Activated CD8-positive, alpha-beta memory T cell treated with anti-CD3 and anti-CD28 coated beads, Interleukin-2, amount 10 ng/mL, durations not matched to agents 7 days and 5 days (primary cell): ENCODE measurements around the gene RAD51. TPM values are rescaled to one million over a fixed set of nuclear protein-coding genes. Genes with fewer than 3 reads are reported as not detected.

ENCODE experiments used
- ATAC-seq: fragments of 150-1000 bp; cut with Tn5 transposase; one replicate; pipeline ENCODE4 v1.10.0; 2021; ENCODE audit warnings: moderate library complexity
- CTCF ChIA-PET: fragments of 350-600 bp; sonication (Branson Sonifier 250); formaldehyde crosslinking; loops from one replicate; lab custom pipeline; 2021; ENCODE audit warnings: antibody characterized with exemption; lab: Charles Lee
- DNase-seq: peaks from one replicate; pipeline ENCODE4 v3.0.0-alpha.2; 2020
- H3K27ac Mint-ChIP-seq: one replicate; pipeline ENCODE4 v1.8.0; 2021; ENCODE audit warnings: mild to moderate bottlenecking, mixed read lengths
- H3K27me3 Mint-ChIP-seq: one replicate; pipeline ENCODE4 v1.8.0; 2021; ENCODE audit warnings: mixed read lengths
- H3K36me3 Mint-ChIP-seq: one replicate; pipeline ENCODE4 v1.8.0; 2021; ENCODE audit warnings: mild to moderate bottlenecking, mixed read lengths
- H3K4me1 Mint-ChIP-seq: one replicate; pipeline ENCODE4 v1.8.0; 2021; ENCODE audit warnings: mixed read lengths
- H3K4me3 Mint-ChIP-seq: one replicate; pipeline ENCODE4 v1.8.0; 2021; ENCODE audit warnings: mild to moderate bottlenecking, moderate library complexity, mixed read lengths
- H3K9me3 Mint-ChIP-seq: one replicate; pipeline ENCODE4 v1.8.0; 2022; ENCODE audit warnings: low read depth, mixed read lengths
- total RNA-seq, 2 experiments: library from RNA; stranded (reverse); gene quantifications; one replicate each; pipeline ENCODE4 v1.2.3, GENCODE V29; 2021

The RAD51 gene
- total RNA-seq, 2 experiments from 2014 or later = 73.0 to 83.3 TPM

DNA sequence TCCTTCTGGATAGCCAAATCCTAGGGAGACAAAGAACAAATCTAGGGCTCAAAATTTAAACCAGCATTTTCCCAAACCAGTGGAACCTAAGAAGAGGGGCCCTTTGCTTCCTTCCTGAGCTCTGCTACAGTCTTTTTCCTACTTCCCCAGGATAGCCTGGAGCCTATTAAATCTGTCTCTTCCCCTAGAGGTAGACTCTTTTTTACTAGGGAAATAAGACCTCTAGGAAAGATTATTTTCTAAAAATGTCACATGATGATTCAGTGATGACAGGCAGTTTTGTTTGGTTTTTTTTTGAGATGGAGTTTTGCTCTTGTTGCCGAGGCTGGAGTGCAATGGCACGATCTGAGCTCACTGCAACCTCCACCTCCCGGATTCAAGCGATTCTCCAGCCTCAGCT, 41.6 kb downstream of the RAD51 start:
- Mint-ChIP-seq H3K4me3 (no peak overlapping the region), H3K27ac (no peak overlapping the region), H3K36me3 (peaks cover 55% of the 10 kb centered on the region), H3K9me3 (no peaks in the 10 kb centered on the region), H3K4me1 (peaks cover 2% of the 10 kb centered on the region), H3K27me3 (no peaks in the 10 kb centered on the region)
- no peak for DNase-seq
- CTCF ChIA-PET = interaction anchor here (0.9 kb wide), 1 partner anchor 24 kb away, joined by 5 read pairs; no protein-coding TSS in a partner anchor
- ATAC-seq = no peak

GRCh38 chr15:40737048-40737447, 42.1 kb downstream of the RAD51 start:
- DNase-seq (no peak), ATAC-seq (no peak)
- H3K36me3 Mint-ChIP-seq = peaks cover 53% of the 10 kb centered on the region
- H3K4me3 Mint-ChIP-seq = no peak overlapping the region
- H3K27me3 Mint-ChIP-seq = no peaks in the 10 kb centered on the region
- CTCF ChIA-PET = interaction anchor here (2.8 kb wide), 1 partner anchor 45 kb away, joined by 10 read pairs; no protein-coding TSS in a partner anchor
- H3K4me1 Mint-ChIP-seq = peaks cover 2% of the 10 kb centered on the region
- H3K27ac Mint-ChIP-seq = no peak overlapping the region
- H3K9me3 Mint-ChIP-seq = no peaks in the 10 kb centered on the region

DNA sequence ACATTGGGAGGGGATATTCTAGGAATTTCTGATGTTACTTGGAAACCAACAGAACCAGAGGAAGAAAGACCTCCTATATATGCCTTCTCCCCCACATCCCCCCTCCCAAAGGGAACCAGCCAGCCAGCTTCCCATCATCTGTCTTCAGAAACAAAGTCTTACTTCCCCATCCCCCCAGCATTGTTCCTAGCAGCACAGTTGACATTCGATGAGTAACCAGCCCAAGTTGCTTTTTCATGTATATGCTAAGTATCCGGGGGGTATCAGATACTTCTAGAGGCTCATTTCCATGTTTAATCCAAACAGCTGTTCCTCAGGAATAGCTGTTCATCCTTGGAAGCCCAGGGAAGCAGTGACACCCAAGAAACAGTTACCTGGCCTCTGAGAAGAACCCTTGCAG, 44.1 kb downstream of the RAD51 start:
- Mint-ChIP-seq H3K36me3 (peaks cover 56% of the 10 kb centered on the region), H3K9me3 (no peaks in the 10 kb centered on the region), H3K27me3 (no peaks in the 10 kb centered on the region), H3K27ac (no peak overlapping the region), H3K4me3 (no peak overlapping the region), H3K4me1 (peaks cover 21% of the 10 kb centered on the region)
- DNase-seq (no peak), ATAC-seq (no peak)
- CTCF ChIA-PET = interaction anchor here (1.2 to 2.8 kb wide), 4 partner anchors 38 to 65 kb away, joined by 3 to 10 read pairs (median 5); partner anchors contain the start of gene RAD51

DNA sequence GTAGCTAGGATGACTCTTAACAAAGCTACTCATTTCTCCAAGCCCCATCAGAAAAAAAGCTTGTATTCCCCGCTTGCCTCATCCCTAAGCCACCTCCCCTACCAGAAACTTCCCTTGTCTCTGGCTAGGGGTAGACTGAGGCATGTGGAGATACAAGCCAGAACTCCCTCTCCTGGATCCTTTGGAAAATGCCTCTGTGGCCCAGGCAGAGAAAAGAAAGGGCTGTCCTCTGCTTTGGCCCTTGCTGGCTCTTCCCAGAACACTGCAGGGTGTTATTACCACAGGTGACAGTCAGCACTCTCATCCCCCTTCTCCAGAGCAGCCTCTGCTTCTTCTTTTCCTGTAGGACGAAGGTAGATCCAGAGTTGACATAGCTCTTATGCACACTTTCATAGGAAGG, 44.9 kb downstream of the RAD51 start:
- peaks cover 29% of the 10 kb centered on the region for H3K4me1 Mint-ChIP-seq
- no peaks in the 10 kb centered on the region for H3K9me3 Mint-ChIP-seq
- CTCF ChIA-PET = interaction anchor here (1.2 to 2.8 kb wide), 3 partner anchors 39 to 45 kb away, joined by 3 to 10 read pairs (median 7); partner anchors contain the start of gene RAD51
- no peaks in the 10 kb centered on the region for H3K27me3 Mint-ChIP-seq
- H3K27ac Mint-ChIP-seq = no peak overlapping the region
- no peak for DNase-seq
- ATAC-seq = no peak
- H3K36me3 Mint-ChIP-seq = peaks cover 56% of the 10 kb centered on the region
- H3K4me3 Mint-ChIP-seq = no peak overlapping the region

- DNase-seq = peak; percentile 52
- ATAC-seq = no peak
- Mint-ChIP-seq H3K27me3 (no peaks in the 10 kb centered on the region), H3K4me3 (peak overlapping the region; percentile 39), H3K27ac (peak overlapping the region; percentile 97), H3K9me3 (no peaks in the 10 kb centered on the region), H3K4me1 (peaks cover 52% of the 10 kb centered on the region), H3K36me3 (peaks cover 40% of the 10 kb centered on the region)
- CTCF ChIA-PET = interaction anchor here (0.6 to 4.1 kb wide), 19 partner anchors 10 to 151 kb away, joined by 3 to 23 read pairs (median 6); partner anchors contain the start of genes GCHFR, RAD51 and VPS18
These were observed 48.5 kb downstream of the RAD51 start for GRCh38 chr15:40743485-40743901.

DNA sequence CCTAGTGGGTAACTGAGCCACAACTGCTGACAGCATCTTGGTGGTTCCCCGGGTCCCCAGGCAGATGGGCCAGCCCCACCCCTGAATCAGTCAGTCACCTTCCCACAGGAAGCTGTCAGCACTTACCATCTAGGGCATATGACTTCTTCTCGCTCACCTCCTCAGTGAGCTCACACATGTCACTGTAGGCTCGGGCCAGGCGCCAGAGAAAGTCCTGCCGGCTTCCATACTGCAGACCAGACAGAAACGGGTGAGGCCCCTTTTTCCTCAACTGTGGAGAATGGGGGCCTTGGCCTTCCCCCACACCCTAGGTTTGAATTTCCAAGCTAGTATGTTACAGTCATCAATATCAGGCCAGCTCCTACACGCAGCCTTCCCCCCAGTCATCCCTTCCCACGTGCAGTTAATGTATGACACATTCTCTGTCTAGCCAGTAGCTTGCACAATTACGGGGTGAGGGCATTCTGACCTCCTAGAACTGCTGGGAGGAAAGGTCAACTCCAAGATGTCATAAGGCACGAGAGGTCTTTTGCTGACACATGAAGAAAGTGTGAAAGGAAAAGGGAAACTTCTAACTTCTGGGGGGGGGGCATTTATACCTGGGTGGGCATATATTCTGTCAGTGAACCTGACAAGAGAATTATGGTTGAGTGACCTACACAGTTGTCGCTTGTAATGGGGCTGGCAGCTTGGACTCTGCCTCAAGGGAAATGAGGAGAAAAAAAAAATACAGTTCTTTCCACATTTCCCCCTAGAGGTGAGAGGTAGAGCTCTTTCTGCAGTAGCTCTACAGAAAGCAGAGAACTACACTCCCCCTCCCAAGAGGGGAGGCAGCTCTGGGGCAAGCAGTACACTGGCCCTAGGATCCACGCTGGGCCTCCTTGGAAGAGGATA, 49.2 kb downstream of the RAD51 start:
- ATAC-seq (peak; percentile 98), DNase-seq (peak; percentile 92)
- Mint-ChIP-seq H3K4me1 (peaks cover 52% of the 10 kb centered on the region), H3K27me3 (no peaks in the 10 kb centered on the region), H3K27ac (peak overlapping the region; percentile 97), H3K9me3 (no peaks in the 10 kb centered on the region), H3K36me3 (peaks cover 36% of the 10 kb centered on the region), H3K4me3 (peak overlapping the region; percentile 39)
- CTCF ChIA-PET = interaction anchor here (0.6 to 4.1 kb wide), 20 partner anchors 9 to 150 kb away, joined by 3 to 23 read pairs (median 6); partner anchors contain the start of genes GCHFR, RAD51 and VPS18

DNA sequence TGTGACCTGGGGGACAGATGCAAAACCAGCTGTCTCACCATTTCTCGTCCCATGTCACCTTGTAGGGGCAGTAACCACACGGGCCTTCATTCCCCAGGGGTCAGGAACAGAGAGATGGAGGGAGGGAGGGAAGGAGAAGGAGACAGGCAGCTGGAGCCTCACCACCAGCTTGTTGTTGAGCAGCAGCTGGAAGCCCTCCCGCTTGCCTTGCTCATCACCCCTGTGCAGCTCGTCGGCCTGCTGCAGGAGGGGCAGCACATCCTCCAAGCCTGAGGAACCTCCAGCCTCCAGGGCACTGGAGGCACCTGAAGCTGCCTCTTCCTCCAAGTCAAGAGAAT, 49.8 kb downstream of the RAD51 start:
- peaks cover 33% of the 10 kb centered on the region for H3K36me3 Mint-ChIP-seq
- H3K9me3 Mint-ChIP-seq = no peaks in the 10 kb centered on the region
- ATAC-seq = no peak
- no peak overlapping the region for H3K4me3 Mint-ChIP-seq
- peaks cover 52% of the 10 kb centered on the region for H3K4me1 Mint-ChIP-seq
- CTCF ChIA-PET = interaction anchor here (0.8 to 4.1 kb wide), 12 partner anchors 8 to 147 kb away, joined by 3 to 23 read pairs (median 6); partner anchors contain the start of gene GCHFR
- no peaks in the 10 kb centered on the region for H3K27me3 Mint-ChIP-seq
- peak overlapping the region; percentile 97 for H3K27ac Mint-ChIP-seq
- DNase-seq = no peak

DNA sequence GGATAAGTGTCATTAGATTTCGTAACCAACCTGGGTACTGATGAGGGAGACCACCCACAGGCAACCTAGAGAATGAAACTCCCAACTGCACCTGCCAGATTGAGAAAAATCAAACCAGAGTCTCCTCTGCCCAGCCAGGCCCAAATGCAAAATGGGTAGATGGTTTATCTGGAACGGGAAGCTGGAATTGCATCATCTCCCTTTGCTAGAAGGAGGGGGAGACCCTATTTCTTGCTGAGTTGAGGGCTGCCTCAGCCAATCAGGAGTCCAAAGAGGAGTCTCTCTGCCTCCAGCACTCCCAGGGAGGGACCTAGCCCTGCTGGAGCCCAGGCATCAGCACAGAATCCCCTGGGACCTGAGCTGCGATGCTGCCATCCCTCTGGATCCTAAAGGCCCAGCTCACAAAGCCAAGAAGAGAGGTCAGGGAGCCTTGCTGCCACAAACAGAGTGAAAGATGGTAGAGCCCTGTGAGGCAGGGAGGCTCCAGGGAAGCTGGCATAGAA, 52.0 kb downstream of the RAD51 start:
- Mint-ChIP-seq H3K4me3 (no peak overlapping the region), H3K9me3 (no peaks in the 10 kb centered on the region), H3K4me1 (peaks cover 50% of the 10 kb centered on the region), H3K36me3 (peaks cover 30% of the 10 kb centered on the region), H3K27ac (peak overlapping the region; percentile 6), H3K27me3 (no peaks in the 10 kb centered on the region)
- CTCF ChIA-PET = interaction anchor here (0.6 to 4.1 kb wide), 3 partner anchors 35 to 139 kb away, joined by 3 to 23 read pairs (median 3); partner anchors contain the start of gene RAD51
- no peak for DNase-seq
- no peak for ATAC-seq

- no peak for ATAC-seq
- peaks cover 24% of the 10 kb centered on the region for H3K36me3 Mint-ChIP-seq
- peaks cover 51% of the 10 kb centered on the region for H3K4me1 Mint-ChIP-seq
- CTCF ChIA-PET = interaction anchor here (1.3 kb wide), 1 partner anchor 53 kb away, joined by 3 read pairs; the partner anchor contains the start of gene RAD51
- H3K27ac Mint-ChIP-seq = peak overlapping the region; percentile 25
- no peak for DNase-seq
- no peaks in the 10 kb centered on the region for H3K9me3 Mint-ChIP-seq
- no peak overlapping the region for H3K4me3 Mint-ChIP-seq
- H3K27me3 Mint-ChIP-seq = no peaks in the 10 kb centered on the region
These were observed 53.0 kb downstream of the RAD51 start for GRCh38 chr15:40747685-40748631.

DNA sequence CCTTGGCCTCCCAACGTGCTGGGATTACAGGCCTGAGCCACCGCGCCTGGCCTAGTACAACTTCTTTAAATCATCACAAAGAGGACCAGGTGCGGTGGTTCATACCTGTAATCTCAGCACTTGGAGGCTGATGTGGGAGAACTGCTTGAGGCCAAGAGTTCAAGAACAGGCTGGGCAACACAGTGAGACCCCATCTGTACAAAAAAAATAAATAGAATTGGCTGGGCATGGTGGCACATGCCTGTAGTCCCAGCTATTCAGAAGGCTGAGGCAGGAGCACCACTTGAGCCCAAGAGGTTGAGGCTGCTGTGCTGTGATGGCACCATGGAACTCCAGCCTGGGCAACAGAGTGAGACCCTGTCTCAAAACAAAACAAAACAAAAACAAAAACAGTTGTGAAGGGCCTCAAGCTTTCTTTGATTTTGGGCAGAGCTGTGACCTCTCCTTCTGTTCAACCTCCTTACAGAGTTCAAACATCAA, 54.2 kb downstream of the RAD51 start:
- DNase-seq (no peak), ATAC-seq (no peak)
- peaks cover 50% of the 10 kb centered on the region for H3K4me1 Mint-ChIP-seq
- H3K27me3 Mint-ChIP-seq = no peaks in the 10 kb centered on the region
- peak overlapping the region; percentile 42 for H3K27ac Mint-ChIP-seq
- no peaks in the 10 kb centered on the region for H3K9me3 Mint-ChIP-seq
- CTCF ChIA-PET = interaction anchor here (2.3 kb wide), 1 partner anchor 33 kb away, joined by 7 read pairs; no protein-coding TSS in a partner anchor
- H3K4me3 Mint-ChIP-seq = no peak overlapping the region
- H3K36me3 Mint-ChIP-seq = peaks cover 21% of the 10 kb centered on the region

GRCh38 chr15:40750885-40751284, 55.9 kb downstream of the RAD51 start:
- ATAC-seq = no peak
- Mint-ChIP-seq H3K4me1 (peaks cover 38% of the 10 kb centered on the region), H3K27me3 (no peaks in the 10 kb centered on the region), H3K4me3 (no peak overlapping the region), H3K9me3 (no peaks in the 10 kb centered on the region), H3K27ac (no peak overlapping the region), H3K36me3 (peaks cover 13% of the 10 kb centered on the region)
- DNase-seq = no peak
- CTCF ChIA-PET = interaction anchor here (2.1 to 2.4 kb wide), 3 partner anchors 13 to 32 kb away, joined by 5 to 7 read pairs (median 7); partner anchors contain the start of gene GCHFR

GRCh38 chr15:40751745-40752144, 56.8 kb downstream of the RAD51 start:
- CTCF ChIA-PET = interaction anchor here (0.8 to 2.6 kb wide), 5 partner anchors 8 to 31 kb away, joined by 3 to 21 read pairs (median 7); partner anchors contain the start of gene GCHFR
- H3K27me3 Mint-ChIP-seq = no peaks in the 10 kb centered on the region
- peaks cover 13% of the 10 kb centered on the region for H3K36me3 Mint-ChIP-seq
- no peak for ATAC-seq
- H3K27ac Mint-ChIP-seq = no peak overlapping the region
- no peak overlapping the region for H3K4me3 Mint-ChIP-seq
- H3K4me1 Mint-ChIP-seq = peaks cover 33% of the 10 kb centered on the region
- no peaks in the 10 kb centered on the region for H3K9me3 Mint-ChIP-seq
- no peak for DNase-seq
